ENCODE results near the gene SAMM50. TPM values are rescaled to one million over a fixed set of nuclear protein-coding genes. Genes with fewer than 3 reads are reported as not detected.

SAMM50 gene
- total RNA-seq, 1 donor from 2014 or later: 57.5 TPM

DNA sequence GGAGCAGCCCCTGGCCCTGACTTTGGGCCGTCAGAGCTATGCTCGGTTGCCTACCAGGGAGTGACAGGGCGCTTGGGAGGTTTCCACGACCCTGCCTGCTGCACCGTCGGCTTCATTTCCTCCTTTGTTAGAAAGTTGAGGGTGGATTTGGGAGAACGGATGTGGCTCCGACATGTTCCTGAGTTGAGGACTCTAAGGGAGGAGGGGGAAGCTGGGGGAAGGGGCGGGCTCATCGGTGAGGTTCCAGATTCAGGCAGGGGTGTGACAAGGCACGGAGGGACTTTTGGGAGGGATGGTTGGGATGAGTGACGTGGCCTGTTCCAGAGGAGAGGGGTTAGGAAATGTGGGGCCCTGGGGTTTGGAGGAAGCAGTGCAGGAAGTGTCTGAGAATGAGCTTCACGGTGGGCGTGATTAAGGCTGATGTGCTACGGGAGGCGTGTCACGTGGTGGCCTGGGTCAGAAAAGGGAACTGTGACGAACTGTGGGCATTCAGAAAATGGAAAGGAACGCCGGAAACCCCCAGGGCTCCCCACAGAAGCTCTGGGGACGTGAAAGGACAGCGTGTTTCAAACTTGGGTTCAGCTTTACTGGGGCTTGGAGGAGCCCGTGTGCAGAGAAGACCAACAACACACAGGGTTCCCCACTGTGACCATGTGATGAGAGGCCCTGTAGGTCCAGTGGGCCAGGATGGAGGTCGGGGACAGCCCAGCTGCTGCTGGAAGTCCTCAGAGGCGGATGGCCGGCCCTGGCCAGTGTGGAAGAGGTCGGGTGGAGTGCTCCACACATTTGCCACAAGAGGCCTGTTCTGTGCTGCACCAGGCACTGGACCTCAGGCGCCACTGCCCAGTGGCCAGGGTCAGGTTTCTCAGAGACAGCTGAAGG lies 71.6 kb downstream of the SAMM50 start:
- Mint-ChIP-seq H3K27ac (peak overlapping the region; percentile 13), H3K9me3 (no peaks in the 10 kb centered on the region), H3K4me1 (ENCODE audit: unreplicated experiment) (peaks cover 36% of the 10 kb centered on the region), H3K36me3 (no peaks in the 10 kb centered on the region), H3K4me3 (no peak overlapping the region), H3K27me3 (peaks cover 13% of the 10 kb centered on the region)
- DNase-seq (ENCODE audit: extremely low spot score, unreplicated experiment): no peak
- TF ChIP-seq, protein P1, sequence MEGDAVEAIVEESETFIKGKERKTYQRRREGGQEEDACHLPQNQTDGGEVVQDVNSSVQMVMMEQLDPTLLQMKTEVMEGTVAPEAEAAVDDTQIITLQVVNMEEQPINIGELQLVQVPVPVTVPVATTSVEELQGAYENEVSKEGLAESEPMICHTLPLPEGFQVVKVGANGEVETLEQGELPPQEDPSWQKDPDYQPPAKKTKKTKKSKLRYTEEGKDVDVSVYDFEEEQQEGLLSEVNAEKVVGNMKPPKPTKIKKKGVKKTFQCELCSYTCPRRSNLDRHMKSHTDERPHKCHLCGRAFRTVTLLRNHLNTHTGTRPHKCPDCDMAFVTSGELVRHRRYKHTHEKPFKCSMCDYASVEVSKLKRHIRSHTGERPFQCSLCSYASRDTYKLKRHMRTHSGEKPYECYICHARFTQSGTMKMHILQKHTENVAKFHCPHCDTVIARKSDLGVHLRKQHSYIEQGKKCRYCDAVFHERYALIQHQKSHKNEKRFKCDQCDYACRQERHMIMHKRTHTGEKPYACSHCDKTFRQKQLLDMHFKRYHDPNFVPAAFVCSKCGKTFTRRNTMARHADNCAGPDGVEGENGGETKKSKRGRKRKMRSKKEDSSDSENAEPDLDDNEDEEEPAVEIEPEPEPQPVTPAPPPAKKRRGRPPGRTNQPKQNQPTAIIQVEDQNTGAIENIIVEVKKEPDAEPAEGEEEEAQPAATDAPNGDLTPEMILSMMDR (conservative IDR thresholded peaks at IDR 0.05): no peak

DNA sequence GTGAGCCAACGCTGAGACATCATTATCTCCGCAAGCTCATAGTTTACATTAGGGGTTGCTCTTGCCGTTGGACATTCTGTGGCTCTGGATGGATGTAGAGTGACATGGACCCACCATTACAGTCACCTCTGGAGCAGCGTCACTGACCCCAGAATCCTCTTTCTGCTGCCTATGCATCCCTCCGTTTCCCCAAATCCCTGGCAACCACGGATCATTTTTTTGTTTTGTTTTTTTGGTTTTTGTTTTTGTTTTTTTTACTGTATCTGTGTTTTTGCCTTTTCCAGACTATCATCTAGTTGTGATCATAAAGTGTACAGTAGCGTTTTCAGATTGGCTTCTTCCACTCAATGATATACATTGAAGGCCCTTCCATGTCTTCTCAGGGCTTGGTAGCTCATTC lies 72.8 kb downstream of the SAMM50 start:
- Mint-ChIP-seq H3K27me3 (peaks cover 13% of the 10 kb centered on the region), H3K4me1 (ENCODE audit: unreplicated experiment) (peaks cover 40% of the 10 kb centered on the region), H3K36me3 (no peaks in the 10 kb centered on the region), H3K27ac (no peak overlapping the region), H3K9me3 (no peaks in the 10 kb centered on the region), H3K4me3 (no peak overlapping the region)
- TF ChIP-seq, protein P1 (conservative IDR thresholded peaks at IDR 0.05): no peak
- no peak for DNase-seq (ENCODE audit: extremely low spot score, unreplicated experiment)

GRCh38 chr22:44029069-44029468 lies 73.8 kb downstream of the SAMM50 start:
- Mint-ChIP-seq H3K9me3 (no peaks in the 10 kb centered on the region), H3K4me1 (ENCODE audit: unreplicated experiment) (peaks cover 44% of the 10 kb centered on the region), H3K27me3 (peaks cover 13% of the 10 kb centered on the region), H3K27ac (no peak overlapping the region), H3K4me3 (no peak overlapping the region), H3K36me3 (no peaks in the 10 kb centered on the region)
- TF ChIP-seq, protein P1 (conservative IDR thresholded peaks at IDR 0.05): no peak
- no peak for DNase-seq (ENCODE audit: extremely low spot score, unreplicated experiment)

- H3K36me3 Mint-ChIP-seq: no peaks in the 10 kb centered on the region
- peaks cover 10% of the 10 kb centered on the region for H3K27me3 Mint-ChIP-seq
- DNase-seq (ENCODE audit: extremely low spot score, unreplicated experiment): no peak
- no peak overlapping the region for H3K4me3 Mint-ChIP-seq
- no peak overlapping the region for H3K27ac Mint-ChIP-seq
- TF ChIP-seq, protein P1 (conservative IDR thresholded peaks at IDR 0.05): no peak
- H3K4me1 Mint-ChIP-seq (ENCODE audit: unreplicated experiment): peaks cover 44% of the 10 kb centered on the region
- H3K9me3 Mint-ChIP-seq: no peaks in the 10 kb centered on the region
These were observed 74.9 kb downstream of the SAMM50 start for GRCh38 chr22:44030051-44030701.

DNA sequence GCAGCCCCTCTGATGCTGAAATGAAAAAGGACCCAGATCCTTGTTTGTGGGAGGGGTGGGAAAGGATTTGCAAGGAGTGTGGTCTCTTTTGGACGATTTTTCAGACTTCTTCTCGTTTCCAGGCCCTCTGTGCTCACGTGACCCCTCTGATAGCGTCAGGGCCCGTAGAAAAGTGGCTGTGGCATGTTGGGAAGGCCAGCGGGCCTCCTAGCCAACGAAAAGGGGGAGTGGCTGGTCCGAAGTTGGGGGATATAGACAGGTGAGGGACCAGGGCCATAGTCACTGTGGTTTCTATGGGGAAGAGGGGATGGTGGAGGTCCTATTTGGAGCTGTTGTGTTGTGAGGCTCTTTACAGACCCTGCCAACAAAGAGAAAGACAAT lies 75.5 kb downstream of the SAMM50 start:
- DNase-seq (ENCODE audit: extremely low spot score, unreplicated experiment): no peak
- TF ChIP-seq, protein P1 (conservative IDR thresholded peaks at IDR 0.05): no peak
- Mint-ChIP-seq H3K27ac (peak overlapping the region; percentile 23), H3K4me1 (ENCODE audit: unreplicated experiment) (peaks cover 41% of the 10 kb centered on the region), H3K27me3 (peaks cover 6% of the 10 kb centered on the region), H3K4me3 (no peak overlapping the region), H3K36me3 (no peaks in the 10 kb centered on the region), H3K9me3 (no peaks in the 10 kb centered on the region)
